GM18858 (cell line): ENCODE data around the gene FGFBP3.

Source experiments
- ATAC-seq: cut with Tn5 transposase; IDR thresholded peaks from one replicate; pipeline ENCODE4 v1.9.1; 2021; ENCODE audit not compliant: unreplicated experiment

Gene FGFBP3, protein sequence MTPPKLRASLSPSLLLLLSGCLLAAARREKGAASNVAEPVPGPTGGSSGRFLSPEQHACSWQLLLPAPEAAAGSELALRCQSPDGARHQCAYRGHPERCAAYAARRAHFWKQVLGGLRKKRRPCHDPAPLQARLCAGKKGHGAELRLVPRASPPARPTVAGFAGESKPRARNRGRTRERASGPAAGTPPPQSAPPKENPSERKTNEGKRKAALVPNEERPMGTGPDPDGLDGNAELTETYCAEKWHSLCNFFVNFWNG

DNA sequence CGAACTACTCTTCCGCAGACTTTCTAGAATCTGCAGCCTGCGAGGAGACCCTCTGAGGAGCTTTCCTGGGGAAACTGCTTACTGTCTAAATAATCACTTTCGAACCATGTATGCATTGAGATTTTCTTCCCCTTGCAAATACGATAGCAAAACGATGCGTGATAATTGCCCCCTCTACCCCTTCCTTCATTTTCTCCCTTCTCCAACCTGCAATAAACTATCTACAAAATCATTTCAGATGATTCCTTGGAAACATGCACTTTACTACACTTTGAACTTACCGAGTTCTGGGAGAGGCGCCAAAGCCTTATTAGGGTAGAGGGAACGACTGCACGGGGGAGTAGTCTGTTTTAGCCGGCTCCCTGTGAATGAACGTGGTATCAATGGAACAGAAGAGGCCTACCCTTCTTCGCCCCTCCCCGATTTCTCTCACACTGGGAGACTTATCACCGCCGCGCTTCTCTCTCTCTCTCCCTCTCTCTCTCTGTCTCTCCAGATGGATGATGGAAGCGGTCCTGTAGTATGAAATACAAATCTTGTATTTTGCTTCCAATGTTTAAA is at the start of gene FGFBP3:
TSS of gene FGFBP3 (minus strand) at position 370 of the 561 bp plus-strand sequence. CDS start 517 bp downstream, outside the sequence.
- ATAC-seq: no peak

DNA sequence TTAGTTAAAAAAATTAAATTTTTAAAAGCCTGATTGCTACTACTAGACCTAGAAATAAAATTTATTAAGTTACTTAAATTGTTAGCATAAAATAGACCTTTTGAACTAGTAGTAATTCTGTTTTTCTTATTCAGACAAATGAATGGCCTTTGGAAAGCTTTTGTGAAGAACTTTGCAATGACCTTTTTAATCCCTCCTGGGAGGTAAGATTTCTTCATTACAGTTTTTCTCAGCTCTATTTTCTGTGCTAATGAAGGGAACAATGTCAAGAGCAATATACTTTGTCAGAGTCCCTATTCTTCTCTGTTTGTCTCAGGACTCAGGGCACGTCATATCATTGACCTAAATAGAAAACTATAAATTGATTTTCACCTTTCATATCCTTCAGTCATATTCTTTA is 47.8 kb upstream of the FGFBP3 start:
- no peak for ATAC-seq

DNA sequence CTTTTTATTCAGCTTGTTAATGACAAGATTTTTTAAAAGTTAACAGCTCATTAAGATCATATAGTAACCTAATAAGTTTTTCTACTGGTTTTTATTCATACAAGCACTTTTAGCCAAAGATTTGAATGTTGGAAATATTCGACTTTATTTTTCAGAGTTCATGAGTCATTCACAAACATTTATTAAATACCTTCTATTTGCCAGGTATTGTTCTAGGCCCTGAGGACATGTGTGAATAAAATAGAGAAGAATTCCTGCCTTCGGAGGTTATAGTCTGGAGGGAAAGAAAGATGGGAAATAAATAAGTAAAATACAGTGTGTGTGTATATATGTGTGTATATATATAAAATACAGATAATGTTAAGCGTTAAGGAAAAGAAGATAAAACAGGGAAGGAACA is 45.8 kb upstream of the FGFBP3 start:
- ATAC-seq: no peak

DNA sequence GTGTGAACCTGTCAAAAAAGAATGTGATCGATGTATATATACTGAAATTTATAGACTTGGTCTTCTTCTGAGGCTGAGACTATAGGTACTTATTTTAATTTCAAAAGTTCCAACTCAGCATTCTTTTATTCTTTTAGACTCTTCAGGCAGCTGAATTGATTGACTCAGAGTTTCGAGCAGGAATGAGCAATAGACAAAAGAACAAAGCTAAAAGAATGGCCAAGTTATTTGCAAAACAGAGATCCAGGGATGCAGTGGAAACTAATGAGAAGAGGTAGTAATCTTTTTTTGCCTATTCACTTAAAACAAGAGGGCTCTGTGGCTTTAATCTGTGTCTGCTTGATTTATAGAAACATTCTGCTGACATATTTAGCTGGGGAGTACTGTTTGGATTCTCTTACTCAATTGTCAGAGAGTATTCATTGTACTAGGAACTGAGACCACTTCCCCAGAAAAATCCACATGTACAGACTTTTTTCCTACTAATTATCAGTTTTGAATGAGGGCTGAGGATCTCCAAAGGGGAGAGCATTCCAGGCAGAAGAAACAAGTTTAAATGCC is 44.4 kb upstream of the FGFBP3 start:
- ATAC-seq: no peak

DNA sequence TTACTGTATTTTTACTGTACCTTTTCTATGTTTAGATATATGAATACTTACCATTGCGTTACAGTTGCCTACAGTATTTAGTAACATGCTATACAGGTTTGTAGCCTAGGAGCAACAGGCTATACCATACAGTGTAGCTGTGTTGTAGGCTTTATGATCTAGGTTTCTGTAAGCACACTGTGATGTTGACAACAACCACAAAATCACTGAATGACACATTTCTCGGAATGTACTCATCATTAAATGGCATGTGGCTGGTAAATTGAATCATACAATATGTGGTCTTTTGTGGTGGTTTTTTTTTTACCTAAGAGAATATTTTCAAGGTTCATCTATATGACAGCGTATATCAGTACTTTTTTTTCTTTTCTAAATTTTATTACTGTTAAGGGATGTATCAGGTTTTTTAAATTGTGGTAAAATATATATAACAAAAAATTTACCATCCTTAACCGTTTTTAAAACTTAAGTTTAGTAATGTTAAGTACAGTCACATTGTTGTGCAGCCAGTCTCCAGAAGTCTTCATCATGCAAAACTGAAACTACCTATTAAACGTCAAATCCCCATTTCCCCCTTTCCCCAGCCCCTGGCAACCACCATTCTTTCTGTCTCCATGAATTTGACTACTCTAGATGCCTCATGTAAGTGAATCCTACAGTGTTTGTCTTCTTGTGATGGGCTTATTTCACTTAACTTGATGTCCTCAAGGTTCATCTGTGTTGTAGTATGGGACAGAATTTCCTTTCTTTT is 35.8 kb upstream of the FGFBP3 start:
- no peak for ATAC-seq

DNA sequence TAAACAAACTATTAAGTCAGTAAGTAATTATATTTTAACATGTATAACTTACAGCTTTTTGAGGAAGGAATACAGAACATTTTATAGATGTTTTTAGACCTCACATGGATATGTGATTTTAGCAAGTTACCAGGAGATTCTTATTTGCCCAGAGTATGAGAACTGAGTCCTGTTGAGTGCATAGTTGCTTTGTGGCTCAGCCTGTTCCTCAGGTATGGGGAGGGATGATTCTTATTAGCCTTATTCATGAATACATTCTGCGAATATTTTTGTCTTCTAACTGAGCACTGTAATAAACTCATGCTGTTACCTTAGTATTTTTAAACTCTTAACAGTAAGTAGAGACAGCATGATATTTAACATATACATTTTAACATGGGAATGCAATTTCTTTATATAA is 32.1 kb upstream of the FGFBP3 start:
- ATAC-seq: no peak

DNA sequence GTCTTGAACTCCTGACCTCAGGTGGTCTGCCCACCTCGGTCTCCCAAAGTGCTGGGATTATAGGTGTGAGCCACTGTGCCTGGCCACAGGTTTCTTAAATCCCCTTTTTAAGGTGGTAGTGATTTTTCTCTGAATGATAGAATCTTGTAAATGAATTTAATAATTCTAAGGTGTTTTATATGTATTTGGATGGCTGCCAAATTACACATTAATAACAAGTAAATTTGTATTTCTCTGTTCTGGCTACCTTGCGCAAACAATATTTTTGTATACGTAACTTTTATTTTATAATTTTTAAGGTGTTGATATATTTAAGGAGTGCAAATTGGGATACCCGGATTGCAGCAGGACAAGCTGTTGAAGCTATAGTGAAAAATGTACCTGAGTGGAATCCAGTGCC is 30.4 kb upstream of the FGFBP3 start:
- no peak for ATAC-seq

DNA sequence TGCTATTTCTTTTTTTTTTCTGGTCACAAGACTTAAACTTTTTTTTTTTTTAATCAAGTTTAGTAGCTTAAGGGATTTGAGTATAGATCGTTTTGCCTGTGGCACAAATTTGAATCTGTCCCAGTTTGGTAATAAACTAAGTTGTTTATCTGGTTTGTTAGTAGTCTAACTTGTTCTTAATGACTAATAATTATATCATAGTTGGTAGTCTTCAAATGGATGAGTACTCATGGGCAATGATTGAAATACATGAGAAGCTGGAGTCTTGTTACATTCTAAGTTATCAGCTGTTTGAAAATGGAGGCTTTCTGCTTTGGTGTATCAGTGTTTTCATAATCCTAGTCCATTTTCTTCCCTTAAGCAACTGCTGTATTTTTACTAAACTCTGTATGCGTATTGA is 26.6 kb upstream of the FGFBP3 start:
- no peak for ATAC-seq

DNA sequence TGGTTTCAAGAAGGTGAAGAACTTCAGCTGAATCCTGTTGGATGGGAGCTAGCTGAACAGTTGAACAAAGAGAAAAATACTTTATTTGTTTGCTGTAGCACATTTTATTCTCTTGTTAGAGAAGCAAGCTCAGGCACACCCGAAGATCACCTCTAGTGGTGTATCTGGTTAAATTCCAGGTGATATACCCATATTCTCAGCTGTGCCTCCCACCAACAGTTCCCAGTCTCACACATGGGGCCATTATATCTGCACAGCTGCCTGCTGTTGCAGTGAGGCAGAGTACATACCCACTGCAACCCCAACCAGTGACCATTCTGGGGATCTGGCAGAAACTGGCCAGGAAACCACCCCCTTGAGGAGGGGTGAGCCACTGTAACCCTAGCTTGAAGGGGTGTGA is 23.5 kb upstream of the FGFBP3 start:
- ATAC-seq: no peak

DNA sequence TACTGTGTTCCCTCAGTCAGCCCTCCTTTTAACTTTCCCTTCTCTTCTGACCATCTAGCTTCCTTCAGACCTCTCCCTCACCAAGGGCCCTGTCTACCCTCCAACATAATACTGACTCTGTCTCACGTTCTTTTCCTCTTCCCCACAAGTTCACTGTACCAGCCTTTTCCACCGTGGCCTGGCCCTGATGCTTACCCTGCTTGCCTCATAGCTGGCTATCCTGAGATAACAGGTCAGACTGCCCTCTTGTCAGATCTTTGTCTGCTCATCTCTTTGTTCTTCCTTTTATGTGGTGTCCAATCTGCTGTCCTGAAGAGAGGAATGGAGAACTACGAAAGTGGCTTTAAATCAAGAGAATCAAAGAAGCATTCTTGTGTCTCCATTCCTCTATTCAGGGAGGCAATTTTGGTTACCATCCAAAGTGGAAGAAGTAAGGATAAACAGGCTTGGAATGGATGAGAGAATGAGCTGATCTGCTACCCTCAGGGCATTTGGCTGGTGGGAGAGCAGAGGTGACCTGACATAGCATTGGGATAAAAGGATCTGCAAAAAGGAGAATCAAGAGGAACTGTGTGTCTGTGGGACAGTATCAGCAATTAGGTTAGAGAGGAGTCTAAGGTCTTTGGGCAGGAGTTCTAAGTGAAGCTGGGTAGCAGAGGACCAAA is 22.4 kb upstream of the FGFBP3 start:
- no peak for ATAC-seq

DNA sequence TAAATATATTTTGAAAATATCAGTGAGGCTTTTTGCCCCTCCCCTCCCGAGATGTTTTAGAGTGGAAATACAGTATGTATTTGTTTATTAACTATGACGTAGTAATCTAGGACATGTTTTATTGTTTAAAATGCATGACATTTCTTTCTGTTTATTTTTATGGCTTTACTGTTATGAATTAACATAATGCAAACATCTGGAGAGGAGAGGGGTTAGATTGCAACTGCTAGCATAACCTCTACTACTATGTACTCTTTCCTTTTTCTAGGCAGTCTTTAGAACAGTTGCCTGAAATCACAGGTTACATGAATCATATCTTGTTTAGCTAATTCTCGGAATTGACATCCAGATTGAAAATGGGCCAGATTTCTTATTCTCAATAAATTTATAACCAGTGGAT is 21.7 kb upstream of the FGFBP3 start:
- no peak for ATAC-seq

DNA sequence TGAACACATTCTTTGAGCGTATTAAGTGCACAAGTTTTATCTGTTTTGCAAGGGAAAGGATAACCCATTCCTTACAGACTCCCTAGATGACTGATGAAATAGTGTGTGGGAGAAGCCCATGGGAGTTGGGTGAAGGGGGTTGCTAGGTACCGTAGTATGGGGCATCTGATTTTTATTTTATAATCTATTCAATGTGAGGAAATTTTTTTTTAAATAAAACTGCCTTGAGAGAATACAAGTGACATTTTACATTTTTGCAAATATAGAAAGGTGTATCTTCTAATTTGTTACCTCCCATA is 15.7 kb upstream of the FGFBP3 start:
- no peak for ATAC-seq

DNA sequence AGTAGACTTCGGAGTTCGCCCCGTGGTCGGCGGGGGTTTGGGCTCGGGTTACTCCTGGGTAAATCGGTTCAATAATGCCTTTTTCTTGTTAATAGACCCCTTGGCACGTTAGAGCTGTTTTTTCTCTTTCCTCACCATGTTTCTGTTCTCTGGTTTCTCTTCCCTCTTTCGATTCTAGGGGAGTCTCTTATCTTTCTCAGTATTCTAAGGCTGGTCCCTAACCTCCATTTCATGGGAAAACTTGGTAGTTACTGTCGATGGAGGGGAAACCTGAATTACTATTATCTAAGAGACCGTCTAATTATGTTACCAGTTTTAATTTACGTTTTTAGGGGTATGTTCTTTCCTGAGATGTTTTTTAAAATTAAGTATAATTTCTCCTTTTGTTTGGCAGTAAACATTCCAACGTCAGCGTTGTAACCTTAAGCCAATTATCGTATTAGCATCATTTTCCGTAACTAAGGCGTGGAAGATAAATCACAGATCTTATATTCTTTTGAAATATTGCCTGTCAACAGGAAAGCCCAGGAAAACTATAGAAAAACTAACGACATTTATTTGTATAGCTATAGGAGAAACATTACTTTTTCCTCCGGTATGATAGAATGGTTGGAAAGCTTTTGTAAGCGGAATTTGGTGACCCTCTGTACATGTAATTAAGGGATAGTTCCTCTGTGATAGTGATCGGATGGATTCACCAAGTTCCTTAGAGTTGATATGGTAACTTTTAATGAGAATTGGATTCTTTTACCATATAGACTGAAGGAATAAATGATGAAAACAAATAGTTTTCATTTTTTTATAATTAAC is 15.1 kb upstream of the FGFBP3 start:
- ATAC-seq: peak; percentile 9

DNA sequence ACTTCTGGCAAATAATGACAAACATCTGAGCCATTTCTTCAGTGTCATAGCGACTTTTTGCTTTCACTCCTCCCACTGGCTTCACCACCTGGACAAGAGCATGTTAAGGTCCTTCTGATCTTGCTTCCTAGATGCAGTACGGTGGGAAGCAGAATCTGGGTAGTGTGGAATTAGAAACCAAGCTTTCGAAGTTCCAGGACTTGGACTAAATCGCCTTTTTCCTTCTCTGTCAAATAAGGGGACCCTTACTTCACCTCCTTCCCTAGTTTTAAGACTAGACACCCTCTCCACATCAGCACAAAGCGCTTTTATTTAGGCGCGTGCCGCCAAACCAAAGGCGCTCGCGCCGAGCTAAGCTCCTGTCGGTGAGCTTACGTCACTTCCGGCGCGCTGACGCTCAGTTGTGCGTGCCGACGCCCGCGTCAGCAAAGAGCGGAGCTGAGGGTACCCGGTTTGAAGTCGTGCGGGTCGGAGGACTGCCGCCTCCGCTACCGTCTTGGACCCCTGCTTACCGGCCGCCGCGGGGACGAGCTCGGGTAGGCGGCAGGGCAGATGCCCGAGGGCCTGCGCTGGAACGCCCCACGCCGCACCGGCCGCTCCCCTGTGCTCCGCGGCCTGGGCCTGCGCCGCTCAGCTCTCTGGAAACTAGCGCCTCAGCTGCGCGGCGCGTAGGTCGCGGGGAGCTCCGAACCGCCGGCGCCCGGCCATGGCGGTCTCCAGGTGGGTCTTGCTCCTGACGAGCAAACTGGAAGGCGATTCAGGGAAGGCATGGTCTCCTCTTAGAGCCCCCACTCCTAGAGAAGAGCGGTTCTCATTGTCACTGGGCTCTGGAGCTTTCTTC is 14.3 kb upstream of the FGFBP3 start, which contains the start of gene BTAF1:
TSS of gene BTAF1 (plus strand) at position 400 of the 841 bp plus-strand sequence. CDS start at position 707, 307 bp downstream.
- peak; percentile 95 for ATAC-seq

DNA sequence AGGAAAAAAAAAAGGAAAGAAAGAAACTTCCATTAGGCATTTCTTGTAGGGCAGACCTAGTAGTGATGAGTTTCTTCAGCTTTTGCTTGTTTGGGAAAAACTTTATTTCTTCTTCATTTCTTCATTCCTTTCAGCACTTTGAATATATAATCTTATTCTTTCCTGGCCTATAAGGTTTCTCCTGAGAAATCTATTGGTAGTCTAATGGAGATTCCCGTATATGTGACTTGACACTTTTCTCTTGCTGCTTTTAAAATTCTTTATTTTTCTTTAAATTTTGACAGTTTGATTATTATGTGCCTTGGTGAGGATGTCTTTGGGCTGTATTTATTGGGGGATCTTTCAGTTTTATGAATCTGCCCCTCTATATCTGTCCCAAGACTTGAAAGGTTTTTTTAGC is 10.4 kb upstream of the FGFBP3 start:
- no peak for ATAC-seq

DNA sequence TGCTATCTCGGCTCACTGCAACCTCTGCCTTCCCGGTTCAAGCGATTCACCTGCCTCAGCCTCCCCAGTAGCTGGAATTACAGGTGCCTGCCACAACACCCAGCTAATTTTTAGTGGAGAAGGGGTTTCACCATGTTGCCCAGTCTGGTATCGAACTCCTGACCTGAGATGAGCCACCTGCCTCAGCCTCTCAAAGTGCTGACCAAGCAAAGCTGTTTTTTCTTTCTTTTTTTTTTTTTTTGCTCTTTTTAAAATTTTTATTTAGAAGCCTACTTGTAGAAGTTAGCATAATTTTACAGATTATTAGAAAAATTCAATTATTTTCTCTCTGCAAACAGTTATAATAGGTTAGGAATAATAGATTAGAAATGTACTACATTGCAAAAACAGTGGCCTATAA is 1.2 kb upstream of the FGFBP3 start:
- no peak for ATAC-seq

DNA sequence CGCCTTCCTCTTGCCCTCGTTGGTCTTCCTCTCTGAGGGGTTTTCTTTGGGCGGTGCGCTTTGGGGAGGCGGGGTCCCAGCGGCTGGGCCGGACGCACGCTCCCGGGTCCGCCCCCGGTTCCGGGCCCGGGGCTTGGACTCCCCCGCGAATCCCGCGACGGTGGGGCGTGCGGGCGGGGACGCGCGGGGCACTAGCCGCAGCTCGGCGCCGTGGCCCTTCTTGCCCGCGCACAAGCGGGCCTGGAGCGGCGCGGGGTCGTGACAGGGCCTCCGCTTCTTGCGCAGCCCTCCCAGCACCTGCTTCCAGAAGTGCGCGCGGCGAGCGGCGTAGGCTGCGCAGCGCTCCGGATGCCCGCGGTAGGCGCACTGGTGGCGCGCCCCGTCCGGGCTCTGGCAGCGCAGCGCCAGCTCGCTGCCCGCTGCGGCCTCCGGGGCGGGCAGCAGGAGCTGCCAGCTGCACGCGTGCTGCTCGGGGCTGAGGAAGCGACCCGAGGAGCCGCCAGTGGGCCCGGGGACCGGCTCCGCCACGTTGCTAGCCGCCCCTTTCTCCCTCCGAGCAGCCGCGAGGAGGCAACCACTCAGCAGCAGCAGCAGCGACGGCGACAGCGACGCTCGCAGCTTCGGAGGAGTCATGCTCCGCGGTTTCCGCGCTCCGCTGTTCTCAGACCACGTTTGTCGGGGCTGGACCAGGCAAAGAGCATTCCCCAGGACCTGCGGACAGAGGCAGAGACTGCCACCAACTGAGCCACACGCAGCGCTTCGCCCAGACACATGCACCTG is 759 bp downstream of the FGFBP3 start:
- peak; percentile 86 for ATAC-seq

DNA sequence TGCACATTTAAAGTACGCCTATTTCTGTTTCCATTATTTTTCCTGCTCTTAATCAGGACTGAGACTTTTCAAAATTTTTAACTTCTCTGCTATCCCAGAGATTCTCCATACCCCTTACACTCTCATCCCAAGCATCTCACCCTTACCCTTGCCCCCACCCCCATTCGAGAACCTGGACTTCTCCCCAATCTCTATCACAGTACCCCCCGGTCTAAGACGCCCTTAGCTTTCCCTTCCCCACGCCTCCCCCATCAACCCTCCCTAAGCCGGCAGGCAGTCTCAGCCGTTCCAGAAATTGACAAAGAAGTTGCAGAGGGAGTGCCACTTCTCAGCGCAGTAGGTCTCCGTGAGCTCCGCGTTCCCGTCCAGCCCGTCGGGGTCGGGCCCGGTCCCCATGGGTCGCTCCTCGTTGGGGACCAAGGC is 1.4 kb downstream of the FGFBP3 start:
- peak; percentile 6 for ATAC-seq

DNA sequence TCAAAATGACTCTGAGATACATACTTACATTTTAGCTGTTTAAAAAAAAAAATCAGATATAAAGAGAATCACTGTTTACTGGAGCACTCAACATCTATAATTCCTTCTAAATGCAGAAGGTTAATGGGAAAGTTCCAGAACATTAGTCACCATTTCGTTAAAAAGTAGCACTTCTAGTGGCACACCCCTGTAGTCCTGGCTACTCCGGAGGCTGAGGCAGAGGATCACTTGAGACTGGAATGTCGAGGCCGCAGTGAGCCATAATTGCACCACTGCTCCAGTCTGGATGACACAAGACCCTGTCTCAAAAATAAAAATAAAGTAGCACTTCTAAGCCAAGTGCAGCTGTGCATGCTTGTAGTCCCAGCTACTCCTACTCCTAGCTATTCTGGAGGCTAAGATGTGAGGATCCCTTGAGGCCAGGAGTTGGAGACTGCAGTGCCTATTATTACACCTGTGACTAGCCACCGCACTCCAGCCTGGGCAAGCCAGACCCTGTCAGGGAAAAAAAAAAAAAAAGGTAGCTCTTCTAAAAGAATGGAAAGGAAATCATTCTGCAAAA is 2.2 kb downstream of the FGFBP3 start:
- ATAC-seq: no peak
